HepG2 (cell line): ENCODE results near the gene PLB1. TPM values are rescaled to one million over a fixed set of nuclear protein-coding genes. Genes with fewer than 3 reads are reported as not detected.

Experiments used
- ATAC-seq: fragments of 200-7000 bp; cut with Tn5 transposase; 3 replicates; pipeline ENCODE4 v1.9.1; 2020; ENCODE audit warnings: mild to moderate bottlenecking, moderate library complexity
- BruUV-seq: library from RNA; stranded (reverse); fragments of 400-500 nt; replicated peaks from 2 replicates; lab custom pipeline; 2021; lab: Mats Ljungman, UMichigan
- CTCF ChIA-PET: fragments of 300-600 bp; formaldehyde crosslinking; extraction: SDS; loops from one replicate; lab custom pipeline; 2021; ENCODE audit warnings: low total read pairs, inconsistent platforms, low intra/inter-chr PET ratio; lab: Yijun Ruan, JAX
- POLR2A ChIA-PET: fragments of 350-600 bp; sonication (Branson Sonifier 250); formaldehyde crosslinking; loops from one replicate; lab custom pipeline; 2020; ENCODE audit warnings: antibody characterized with exemption, inconsistent platforms; lab: Yijun Ruan, JAX
- DNase-seq: peaks from one replicate; pipeline ENCODE4 v3.0.0-alpha.2; 2015; ENCODE audit warnings: low spot score
- FAIRE-seq: peaks from 3 replicates; lab custom pipeline; 2011; peaks lifted over from hg19 to GRCh38; lab: Jason Lieb, UNC
- H2AFZ ChIP-seq: one replicate; pipeline ENCODE4 v1.6.1; 2011; ENCODE audit warnings: low read length, inconsistent platforms
- H3K27ac ChIP-seq: fragments of 300-600 bp; 3 replicates; pipeline ENCODE4 v1.8.0; 2011; ENCODE audit warnings: mixed run types, mild to moderate bottlenecking, mixed read lengths, low read length, inconsistent platforms; ENCODE audit not compliant: insufficient read depth; ENCODE audit errors: extremely low read length
- H3K27me3 ChIP-seq, 2 experiments: fragments of 200-600 bp in 1 of 2; 2 replicates in 1 of 2; 3 replicates in 1 of 2; pipeline versions ENCODE4 v1.6.0 to v1.8.0; 2011; ENCODE audit warnings: low read length in 2 of 2, mild to moderate bottlenecking in 2 of 2, moderate library complexity in 2 of 2, inconsistent platforms in 1 of 2; ENCODE audit not compliant: insufficient read depth in 2 of 2, control insufficient read depth in 1 of 2
- H3K36me3 ChIP-seq, 2 experiments: fragments of 200-600 bp in 1 of 2; replicated peaks in 1 of 2; 2 replicates in 1 of 2; 3 replicates in 1 of 2; pipeline versions ENCODE4 v1.5.1 to v1.8.0; 2011; ENCODE audit warnings: low read length in 2 of 2, inconsistent platforms in 1 of 2; ENCODE audit not compliant: insufficient read depth in 2 of 2, control insufficient read depth in 1 of 2
- H3K4me1 ChIP-seq: 2 replicates; pipeline ENCODE4 v1.5.1; 2012; ENCODE audit warnings: low read length, inconsistent platforms; ENCODE audit not compliant: insufficient read depth
- H3K4me2 ChIP-seq: 2 replicates; pipeline ENCODE4 v1.6.0; 2011; ENCODE audit warnings: low read depth, low read length, inconsistent platforms
- H3K4me3 ChIP-seq, 3 experiments: fragments of 200-600 bp in 1 of 3; sonication (generic), shearing (Covaris generic) in 1 of 3; replicated peaks in 1 of 3; 2 replicates each; pipeline ENCODE4 v1.5.1; 2011 to 2016; ENCODE audit warnings: low read length in 3 of 3, inconsistent platforms in 2 of 3, low read depth in 2 of 3, mild to moderate bottlenecking in 2 of 3, control low read depth in 1 of 3, mixed read lengths in 1 of 3; ENCODE audit not compliant: insufficient read depth in 1 of 3
- H3K79me2 ChIP-seq: one replicate; pipeline ENCODE4 v1.6.1; 2011; ENCODE audit warnings: low read length, inconsistent platforms; ENCODE audit not compliant: insufficient read depth
- H3K9ac ChIP-seq: 2 replicates; pipeline ENCODE4 v1.6.0; 2011; ENCODE audit warnings: mild to moderate bottlenecking, low read depth, low read length, inconsistent platforms; ENCODE audit not compliant: insufficient read depth
- H3K9me3 ChIP-seq: 2 replicates; pipeline ENCODE4 v1.5.1; 2012; ENCODE audit warnings: mild to moderate bottlenecking, low read length
- H4K20me1 ChIP-seq: 2 replicates; pipeline ENCODE4 v1.6.0; 2011; ENCODE audit warnings: inconsistent platforms, mild to moderate bottlenecking, low read length, moderate library complexity; ENCODE audit not compliant: insufficient read depth
- CBFB ChIP-seq: sonication (generic); formaldehyde crosslinking; IDR thresholded peaks from 2 replicates; pipeline ENCODE4 v1.4.0; 2020; ENCODE audit warnings: missing genetic modification reagents
- CEBPB ChIP-seq: IDR thresholded peaks from 2 replicates; pipeline ENCODE4 v1.6.1; 2011; ENCODE audit warnings: low read depth, low read length, improper control_type of control experiment, borderline replicate concordance
- ZNF761 ChIP-seq: sonication (generic); formaldehyde crosslinking; conservative IDR thresholded peaks from 2 replicates; pipeline ENCODE4 v1.4.0; 2020; ENCODE audit warnings: mild to moderate bottlenecking, missing genetic modification reagents
- WGBS: methylation state at CpG from one replicate; pipeline ENCODE4 v1.1.6; 2017; ENCODE audit warnings: low lambda C conversion rate; 5-methylcytosine and 5-hydroxymethylcytosine counted together
- in situ Hi-C: cut with HindIII; loops from 2 replicates; pipeline ENCODE4 v1.10.0; 2017; ENCODE audit warnings: low pct_unique_long_range_greater_than_20kb; ENCODE audit not compliant: extremely low pct_ligation_motif_present
- intact Hi-C: fragments of 100-400 bp; cut with micrococcal nuclease; formaldehyde crosslinking; loops from one replicate; pipeline ENCODE4 v1.10.0; 2022; ENCODE audit not compliant: unreplicated experiment
- polyA plus RNA-seq, 8 experiments: library from polyadenylated mRNA; depleted of rRNA in 3 of 8; stranded (reverse) in 7 of 8; unstranded in 1 of 8; fragments of >200 nt; fragmentation: Illumina TruSeq in 4 of 8; extraction: Trizol in 4 of 8; gene quantifications; 2 replicates each; pipeline versions ENCODE4 v1.2.1 to v1.2.3, GENCODE V29; 2011 to 2016; ENCODE audit warnings: low read depth in 4 of 8, missing spikeins in 1 of 8, mixed read lengths in 1 of 8; ENCODE audit not compliant: insufficient read depth in 1 of 8
- total RNA-seq, 5 experiments: library from RNA; depleted of rRNA; stranded (reverse); fragments of >200 nt; fragmentation: Illumina TruSeq; extraction: Trizol; gene quantifications; 2 replicates each; pipeline ENCODE4 v1.2.3, GENCODE V29; 2016; ENCODE audit warnings: low read depth in 1 of 5
- TF ChIP-seq, protein P1 (sequence below): sonication (generic); formaldehyde crosslinking; IDR thresholded peaks from 2 replicates; pipeline ENCODE4 v1.4.0; 2020; ENCODE audit warnings: missing genetic modification reagents

Gene PLB1
- total and polyA plus RNA-seq, 2 of the 13 experiments (the other 11 are each of a cell fraction or from before 2014, with no cell fraction given): 0.20 to 1.8 TPM

DNA sequence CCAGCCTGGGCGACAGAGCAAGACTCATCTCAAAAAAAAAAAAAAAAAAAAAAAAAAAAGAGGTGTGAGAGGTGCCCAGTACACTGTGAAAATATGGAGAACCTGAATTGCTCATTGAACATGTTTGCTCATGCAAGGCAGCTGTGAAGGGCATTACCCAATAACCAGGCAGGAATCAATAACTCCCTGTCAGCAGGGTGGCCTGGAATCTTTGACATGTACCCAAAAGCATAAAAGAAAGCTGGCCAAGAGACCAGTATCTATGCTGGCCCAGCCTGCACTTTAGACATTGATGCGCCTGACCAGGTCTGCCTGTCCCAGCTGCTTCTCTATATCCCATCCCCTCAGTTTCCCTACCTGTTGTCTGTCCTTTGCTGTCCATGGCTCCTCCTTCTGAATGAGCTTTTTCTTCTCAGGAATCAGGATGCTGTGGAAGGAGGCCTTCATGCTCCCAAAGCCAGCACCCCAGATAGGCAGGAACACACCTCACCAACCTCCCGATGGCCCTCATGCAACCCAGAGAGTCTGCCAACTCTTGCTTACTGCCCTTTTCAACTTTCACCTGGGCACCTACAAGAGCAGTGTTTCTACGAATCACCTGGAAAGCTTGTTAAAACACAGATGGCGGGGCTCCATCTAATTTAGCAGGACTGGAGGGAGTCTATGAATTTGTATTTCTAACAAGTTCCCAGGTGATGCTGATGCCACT, 172.4 kb downstream of the PLB1 start:
- Histone ChIP-seq H3K9me3 (no peaks in the 10 kb centered on the region), H3K27ac (no peak overlapping the region), H3K4me2 (no peak overlapping the region), H4K20me1 (no peaks in the 10 kb centered on the region), H3K4me3 (no peak overlapping the region), H3K4me1 (peaks cover 16% of the 10 kb centered on the region), H3K9ac (no peak overlapping the region), H2AFZ (no peak overlapping the region), H3K36me3 (no peaks in the 10 kb centered on the region), H3K27me3 (peaks cover 1 to 8% of the 10 kb centered on the region in 2 experiments; a peak in 1 of 5 replicates), H3K79me2 (no peaks in the 10 kb centered on the region)
- no TSS peak for BruUV-seq
- intact Hi-C loops (no loop called here), in situ Hi-C loops (no loop called here)
- POLR2A ChIA-PET: no interaction called here
- WGBS: 46% methylated on average over 5 of the region's 5 CpGs
- DNase-seq: no peak
- peak; percentile 32 for ATAC-seq
- TF ChIP-seq CBFB (no peak), CEBPB (peak; percentile 78; the same call in 1 of the 2 replicates)
- TF ChIP-seq, protein P1, sequence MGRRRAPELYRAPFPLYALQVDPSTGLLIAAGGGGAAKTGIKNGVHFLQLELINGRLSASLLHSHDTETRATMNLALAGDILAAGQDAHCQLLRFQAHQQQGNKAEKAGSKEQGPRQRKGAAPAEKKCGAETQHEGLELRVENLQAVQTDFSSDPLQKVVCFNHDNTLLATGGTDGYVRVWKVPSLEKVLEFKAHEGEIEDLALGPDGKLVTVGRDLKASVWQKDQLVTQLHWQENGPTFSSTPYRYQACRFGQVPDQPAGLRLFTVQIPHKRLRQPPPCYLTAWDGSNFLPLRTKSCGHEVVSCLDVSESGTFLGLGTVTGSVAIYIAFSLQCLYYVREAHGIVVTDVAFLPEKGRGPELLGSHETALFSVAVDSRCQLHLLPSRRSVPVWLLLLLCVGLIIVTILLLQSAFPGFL (CRISPR knock-in tag): no peak
- CTCF ChIA-PET: no interaction called here
- no peak for FAIRE-seq

DNA sequence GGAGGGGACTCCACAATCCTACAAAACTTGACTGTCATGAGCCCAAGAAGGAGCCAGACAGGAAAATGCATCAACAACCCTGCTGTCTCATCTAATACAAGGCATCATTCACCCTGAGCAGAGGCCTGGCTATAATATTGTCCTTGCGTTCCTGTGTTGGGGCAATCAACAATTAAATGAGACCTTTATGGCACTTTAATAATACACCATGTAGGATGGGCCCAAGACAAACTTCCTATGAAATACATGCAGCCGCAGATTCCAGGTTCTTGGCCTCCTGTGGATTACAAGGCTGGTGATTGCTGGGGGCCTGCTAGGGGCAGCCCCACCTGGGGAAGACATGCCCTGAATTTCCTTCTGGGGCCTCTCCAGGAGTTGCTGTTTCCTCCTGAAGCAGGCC, 173.0 kb downstream of the PLB1 start:
- no TSS peak for BruUV-seq
- POLR2A ChIA-PET: no interaction called here
- Histone ChIP-seq H3K4me2 (no peak overlapping the region), H3K9me3 (no peaks in the 10 kb centered on the region), H3K9ac (no peak overlapping the region), H3K4me3 (no peak overlapping the region), H3K27ac (no peak overlapping the region), H4K20me1 (no peaks in the 10 kb centered on the region), H3K27me3 (peaks cover 1 to 8% of the 10 kb centered on the region in 2 experiments; a peak in 1 of 5 replicates), H3K4me1 (peaks cover 9% of the 10 kb centered on the region), H2AFZ (no peak overlapping the region), H3K36me3 (no peaks in the 10 kb centered on the region), H3K79me2 (no peaks in the 10 kb centered on the region)
- intact Hi-C loops: no loop called here
- FAIRE-seq (no peak), DNase-seq (no peak), ATAC-seq (no peak)
- CTCF ChIA-PET: no interaction called here
- no peak for TF ChIP-seq ZNF761 (CRISPR knock-in tag)
- in situ Hi-C loops: no loop called here
- 74% methylated on average over 2 of the region's 2 CpGs for WGBS
